OCI-LY7 (cell line): ENCODE results near the gene MAN1B1. TPM values are rescaled to one million over a fixed set of nuclear protein-coding genes. Genes with fewer than 3 reads are reported as not detected.

Experiments
- BruUV-seq: library from RNA; stranded (reverse); fragments of 400-500 nt; replicated peaks from 2 replicates; lab custom pipeline; 2021; lab: Mats Ljungman, UMichigan
- CTCF ChIA-PET: fragments of 300-600 bp; sonication (Branson Sonifier 250); formaldehyde crosslinking; loops from one replicate; lab custom pipeline; 2022; ENCODE audit warnings: antibody characterized with exemption; ENCODE audit not compliant: unreplicated experiment; lab: Charles Lee
- POLR2A ChIA-PET: fragments of 300-600 bp; sonication (Branson Sonifier 250); formaldehyde crosslinking; loops from one replicate; lab custom pipeline; 2022; ENCODE audit warnings: antibody characterized with exemption; lab: Charles Lee
- DNase-seq: peaks from one replicate; pipeline ENCODE4 v3.0.0-alpha.2; 2015; ENCODE audit warnings: low spot score
- H2AFZ ChIP-seq: fragments of 200-600 bp; sonication (generic), shearing (Covaris generic); 2 replicates; pipeline ENCODE4 v1.6.1; 2014; ENCODE audit warnings: mild to moderate bottlenecking, antibody characterized with exemption, low read length, moderate library complexity
- H3K27ac ChIP-seq: fragments of 200-600 bp; sonication (generic); 2 replicates; pipeline ENCODE4 v1.5.1; 2014; ENCODE audit warnings: mixed run types, low read depth, mild to moderate bottlenecking, moderate library complexity, low read length, inconsistent platforms; ENCODE audit not compliant: poor library complexity, severe bottlenecking
- H3K36me3 ChIP-seq: fragments of 200-600 bp; sonication (generic); 2 replicates; pipeline ENCODE4 v1.6.1; 2014; ENCODE audit warnings: mild to moderate bottlenecking, antibody characterized with exemption, low read length, moderate library complexity, mixed read lengths; ENCODE audit not compliant: insufficient read depth
- H3K4me1 ChIP-seq: fragments of 200-600 bp; sonication (generic); 2 replicates; pipeline ENCODE4 v1.5.1; 2014; ENCODE audit warnings: mild to moderate bottlenecking, low read length; ENCODE audit not compliant: insufficient read depth, poor library complexity, severe bottlenecking
- H3K4me2 ChIP-seq: fragments of 200-600 bp; sonication (generic); 2 replicates; pipeline ENCODE4 v1.6.1; 2014; ENCODE audit warnings: mild to moderate bottlenecking, low read length
- H3K4me3 ChIP-seq: fragments of 200-600 bp; sonication (generic); 2 replicates; pipeline ENCODE4 v1.5.1; 2014; ENCODE audit warnings: mild to moderate bottlenecking, low read depth, low read length; ENCODE audit not compliant: poor library complexity, severe bottlenecking
- H3K79me2 ChIP-seq: fragments of 200-600 bp; sonication (generic); 2 replicates; pipeline ENCODE4 v1.6.1; 2016; ENCODE audit warnings: low read depth, mild to moderate bottlenecking, low read length, moderate library complexity, mixed read lengths; ENCODE audit not compliant: insufficient read depth
- H3K9me2 ChIP-seq: fragments of 200-600 bp; sonication (generic); 2 replicates; pipeline ENCODE4 v1.6.1; 2016; ENCODE audit warnings: mild to moderate bottlenecking, low read length, mixed read lengths; ENCODE audit not compliant: insufficient read depth
- H3K9me3 ChIP-seq: fragments of 200-600 bp; sonication (generic); 2 replicates; pipeline ENCODE4 v1.6.1; 2014; ENCODE audit warnings: mild to moderate bottlenecking, mixed run types, low read length, mixed read lengths
- H4K20me1 ChIP-seq: fragments of 200-600 bp; sonication (generic); 2 replicates; pipeline ENCODE4 v1.6.1; 2014; ENCODE audit warnings: mild to moderate bottlenecking, antibody characterized with exemption, low read length, moderate library complexity, mixed read lengths; ENCODE audit not compliant: insufficient read depth
- CTCF ChIP-seq: fragments of 200-600 bp; sonication (generic); conservative IDR thresholded peaks from 2 replicates; pipeline ENCODE4 v1.5.1; 2014; ENCODE audit warnings: mild to moderate bottlenecking, antibody characterized with exemption, low read length, moderate library complexity, mixed read lengths
- EZH2phosphoT487 ChIP-seq: fragments of 200-600 bp; sonication (generic); IDR thresholded peaks from 2 replicates; pipeline ENCODE4 v1.6.1; 2018; ENCODE audit warnings: low read depth, borderline replicate concordance, mild to moderate bottlenecking, mixed run types, antibody characterized with exemption, low read length, moderate library complexity, mixed read lengths
- intact Hi-C: fragments of 100-400 bp; cut with micrococcal nuclease; formaldehyde crosslinking; loops from one replicate; pipeline ENCODE4 v1.10.0; 2022; ENCODE audit not compliant: unreplicated experiment
- total RNA-seq, 2 experiments: library from RNA; depleted of rRNA in 1 of 2; stranded (reverse); fragments of >200 nt in 1 of 2; shearing (Covaris generic) in 1 of 2; gene quantifications; 2 replicates each; pipeline ENCODE4 v1.2.3, GENCODE V29; 2014 to 2022

The MAN1B1 gene
- total RNA-seq, 2 experiments from 2014 or later = 32.7 to 43.4 TPM

- no peak overlapping the region for H3K4me3 ChIP-seq
- peaks cover 23% of the 10 kb centered on the region; the same call in 1 of the 2 replicates for H3K36me3 ChIP-seq
- H3K79me2 ChIP-seq = peaks cover 9% of the 10 kb centered on the region; the same call in 1 of the 2 replicates
- H2AFZ ChIP-seq = no peak overlapping the region
- BruUV-seq = no TSS peak
- ChIA-PET CTCF (interaction anchor here (0.6 kb wide), 2 partner anchors 13 to 190 kb away, joined by 3 to 5 read pairs; partner anchors contain the start of gene UAP1L1), POLR2A (no interaction called here)
- H3K27ac ChIP-seq = no peak overlapping the region
- intact Hi-C loops = no loop called here
- DNase-seq = peak; percentile 52
- H3K9me2 ChIP-seq = no peaks in the 10 kb centered on the region
- H3K4me1 ChIP-seq = peaks cover 14% of the 10 kb centered on the region
- H3K9me3 ChIP-seq = no peaks in the 10 kb centered on the region
- no peak for TF ChIP-seq EZH2phosphoT487
- peak; percentile 80 for TF ChIP-seq CTCF
- H3K4me2 ChIP-seq = no peak overlapping the region
- no peaks in the 10 kb centered on the region for H4K20me1 ChIP-seq
These were observed 22.5 kb upstream of the MAN1B1 start for GRCh38 chr9:137064027-137064879.

- ChIA-PET CTCF (no interaction called here), POLR2A (no interaction called here)
- H3K4me1 ChIP-seq = peaks cover 14% of the 10 kb centered on the region
- H3K4me2 ChIP-seq = no peak overlapping the region
- TF ChIP-seq EZH2phosphoT487 (no peak), CTCF (no peak)
- no TSS peak for BruUV-seq
- no peaks in the 10 kb centered on the region for H3K9me2 ChIP-seq
- H3K27ac ChIP-seq = no peak overlapping the region
- H3K79me2 ChIP-seq = peaks cover 14% of the 10 kb centered on the region; the same call in 1 of the 2 replicates
- intact Hi-C loops = no loop called here
- H3K36me3 ChIP-seq = peaks cover 23% of the 10 kb centered on the region; the same call in 1 of the 2 replicates
- no peak for DNase-seq
- no peaks in the 10 kb centered on the region for H3K9me3 ChIP-seq
- H2AFZ ChIP-seq = no peak overlapping the region
- H3K4me3 ChIP-seq = no peak overlapping the region
- H4K20me1 ChIP-seq = no peaks in the 10 kb centered on the region
These were observed 22.0 kb upstream of the MAN1B1 start for GRCh38 chr9:137064880-137065164.
